H9 (cell line): Measurements from ENCODE around the gene ZNF648. TPM values are rescaled to one million over a fixed set of nuclear protein-coding genes. Genes with fewer than 3 reads are reported as not detected.

Experiments
- DNase-seq: peaks from one replicate; pipeline ENCODE4 v3.0.0-alpha.2; 2017
- H2AFZ ChIP-seq: one replicate; pipeline ENCODE4 v1.6.1; 2013; ENCODE audit warnings: mild to moderate bottlenecking, low read length, control low read depth, moderate library complexity
- H2AK5ac ChIP-seq: 2 replicates; pipeline ENCODE4 v1.6.1; 2013; ENCODE audit warnings: low read length, control low read depth, mixed read lengths; ENCODE audit not compliant: insufficient read length
- H2BK120ac ChIP-seq: one replicate; pipeline ENCODE4 v1.6.1; 2013; ENCODE audit warnings: low read depth, mild to moderate bottlenecking, low read length, control low read depth, inconsistent platforms; ENCODE audit not compliant: poor library complexity, severe bottlenecking
- H2BK12ac ChIP-seq: 2 replicates; pipeline ENCODE4 v1.6.1; 2013; ENCODE audit warnings: low read length, control low read depth, mixed read lengths, low read depth; ENCODE audit not compliant: insufficient read length
- H2BK15ac ChIP-seq: 2 replicates; pipeline ENCODE4 v1.6.1; 2013; ENCODE audit warnings: low read depth, low read length, control low read depth
- H2BK20ac ChIP-seq: one replicate; pipeline ENCODE4 v1.6.1; 2013; ENCODE audit warnings: low read depth, mild to moderate bottlenecking, low read length, control low read depth, inconsistent platforms; ENCODE audit not compliant: poor library complexity, severe bottlenecking
- H2BK5ac ChIP-seq: 2 replicates; pipeline ENCODE4 v1.6.1; 2013; ENCODE audit warnings: low read length, control low read depth, mixed read lengths; ENCODE audit not compliant: insufficient read length
- H3K14ac ChIP-seq: 2 replicates; pipeline ENCODE4 v1.6.1; 2013; ENCODE audit warnings: low read length, control low read depth; ENCODE audit not compliant: insufficient read depth
- H3K18ac ChIP-seq: 2 replicates; pipeline ENCODE4 v1.6.1; 2013; ENCODE audit warnings: low read depth, mild to moderate bottlenecking, mixed read lengths, low read length, control low read depth; ENCODE audit not compliant: insufficient read length
- H3K23ac ChIP-seq: 2 replicates; pipeline ENCODE4 v1.6.1; 2013; ENCODE audit warnings: low read length, control low read depth, mixed read lengths, low read depth; ENCODE audit not compliant: insufficient read length
- H3K23me2 ChIP-seq: 2 replicates; pipeline ENCODE4 v1.6.1; 2013; ENCODE audit warnings: low read depth, mild to moderate bottlenecking, mixed read lengths, low read length, control low read depth; ENCODE audit not compliant: insufficient read length, poor library complexity, severe bottlenecking
- H3K27ac ChIP-seq: 2 replicates; pipeline ENCODE4 v1.5.1; 2013; ENCODE audit warnings: low read length, control low read depth, mixed read lengths, low read depth; ENCODE audit not compliant: insufficient read length
- H3K27me3 ChIP-seq: 2 replicates; pipeline ENCODE4 v1.6.1; 2013; ENCODE audit warnings: low read length, control low read depth, inconsistent platforms; ENCODE audit not compliant: insufficient read depth
- H3K4ac ChIP-seq: 2 replicates; pipeline ENCODE4 v1.6.1; 2013; ENCODE audit warnings: low read depth, mild to moderate bottlenecking, control low read depth, inconsistent platforms, low read length, moderate library complexity
- H3K4me1 ChIP-seq: 2 replicates; pipeline ENCODE4 v1.6.1; 2013; ENCODE audit warnings: low read length, control low read depth, inconsistent platforms; ENCODE audit not compliant: insufficient read depth
- H3K4me2 ChIP-seq: 2 replicates; pipeline ENCODE4 v1.6.1; 2013; ENCODE audit warnings: low read length, control low read depth, mixed read lengths; ENCODE audit not compliant: insufficient read length, insufficient read depth
- H3K56ac ChIP-seq: 2 replicates; pipeline ENCODE4 v1.6.1; 2013; ENCODE audit warnings: low read depth, mild to moderate bottlenecking, mixed read lengths, low read length, control low read depth; ENCODE audit not compliant: insufficient read length
- H3K79me1 ChIP-seq: 2 replicates; pipeline ENCODE4 v1.6.1; 2013; ENCODE audit warnings: low read depth, mild to moderate bottlenecking, moderate library complexity, low read length, control low read depth, inconsistent platforms; ENCODE audit not compliant: insufficient read depth, poor library complexity, severe bottlenecking
- H3K79me2 ChIP-seq: 2 replicates; pipeline ENCODE4 v1.6.1; 2013; ENCODE audit warnings: low read length, control low read depth, inconsistent platforms; ENCODE audit not compliant: insufficient read depth
- H3K9ac ChIP-seq: 2 replicates; pipeline ENCODE4 v1.6.1; 2013; ENCODE audit warnings: low read length, control low read depth, mixed read lengths; ENCODE audit not compliant: insufficient read length; ENCODE audit errors: extremely low read depth
- H3K9me3 ChIP-seq: one replicate; pipeline ENCODE4 v1.6.1; 2013; ENCODE audit warnings: low read depth, low read length, inconsistent platforms; ENCODE audit not compliant: control insufficient read depth
- H3T11ph ChIP-seq: one replicate; pipeline ENCODE4 v1.6.1; 2013; ENCODE audit warnings: mild to moderate bottlenecking, low read length, control low read depth, inconsistent platforms
- H4K20me1 ChIP-seq: one replicate; pipeline ENCODE4 v1.6.1; 2013; ENCODE audit not compliant: control insufficient read depth, insufficient read length, insufficient read depth
- H4K5ac ChIP-seq: 2 replicates; pipeline ENCODE4 v1.6.1; 2013; ENCODE audit warnings: low read depth, mild to moderate bottlenecking, mixed read lengths, low read length, control low read depth; ENCODE audit not compliant: insufficient read length
- H4K8ac ChIP-seq: replicated peaks from 2 replicates; pipeline ENCODE4 v1.6.1; 2013; ENCODE audit warnings: low read length, control low read depth, mixed read lengths, low read depth; ENCODE audit not compliant: insufficient read length
- H4K91ac ChIP-seq: 2 replicates; pipeline ENCODE4 v1.6.1; 2013; ENCODE audit warnings: low read depth, mild to moderate bottlenecking, moderate library complexity, mixed read lengths, low read length, control low read depth; ENCODE audit not compliant: insufficient read length
- H3K27ac Mint-ChIP-seq, 3 experiments: 2 replicates in 2 of 3; 3 replicates in 1 of 3; pipeline ENCODE4 v1.8.0; 2020 to 2021; ENCODE audit warnings: mixed read lengths in 3 of 3, mild to moderate bottlenecking in 1 of 3, moderate library complexity in 1 of 3
- H3K27me3 Mint-ChIP-seq: 2 replicates; pipeline ENCODE4 v1.8.0; 2021; ENCODE audit warnings: low read depth, mild to moderate bottlenecking, moderate library complexity, mixed read lengths
- H3K36me3 Mint-ChIP-seq, 3 experiments: 2 replicates in 2 of 3; 3 replicates in 1 of 3; pipeline ENCODE4 v1.8.0; 2020 to 2021; ENCODE audit warnings: low read depth in 3 of 3, mixed read lengths in 3 of 3; ENCODE audit not compliant: insufficient read depth in 1 of 3
- H3K4me1 Mint-ChIP-seq, 2 experiments: 2 replicates each; pipeline ENCODE4 v1.8.0; 2020; ENCODE audit warnings: mixed read lengths in 2 of 2
- H3K4me3 Mint-ChIP-seq, 2 experiments: 2 replicates in 1 of 2; 3 replicates in 1 of 2; pipeline ENCODE4 v1.8.0; 2020 to 2021; ENCODE audit warnings: mild to moderate bottlenecking in 2 of 2, mixed read lengths in 2 of 2, moderate library complexity in 1 of 2
- H3K9me3 Mint-ChIP-seq, 2 experiments: 2 replicates in 1 of 2; 3 replicates in 1 of 2; pipeline ENCODE4 v1.8.0; 2020; ENCODE audit warnings: mild to moderate bottlenecking in 2 of 2, mixed read lengths in 2 of 2, moderate library complexity in 1 of 2
- WGBS: extraction: QIAGEN DNeasy Blood & Tissue Kit; methylation state at CpG from one replicate; pipeline ENCODE4 v1.1.7; 2013; ENCODE audit warnings: missing lambda C conversion rate, low lambda C conversion rate, mixed read lengths; ENCODE audit not compliant: insufficient read length; ENCODE audit errors: extremely low coverage; 5-methylcytosine and 5-hydroxymethylcytosine counted together
- total RNA-seq: library from RNA; stranded (reverse); gene quantifications from 2 replicates; pipeline ENCODE4 v1.2.1, GENCODE V29; 2021
- TF ChIP-seq, protein P1 (sequence below): fragments of 200-600 bp; sonication (generic); conservative IDR thresholded peaks from 3 replicates; pipeline ENCODE4 v1.8.0; 2021; ENCODE audit warnings: antibody characterized with exemption, mild to moderate bottlenecking

ZNF648 gene
- total RNA-seq, 1 experiment from 2014 or later = 1.4 TPM

DNA sequence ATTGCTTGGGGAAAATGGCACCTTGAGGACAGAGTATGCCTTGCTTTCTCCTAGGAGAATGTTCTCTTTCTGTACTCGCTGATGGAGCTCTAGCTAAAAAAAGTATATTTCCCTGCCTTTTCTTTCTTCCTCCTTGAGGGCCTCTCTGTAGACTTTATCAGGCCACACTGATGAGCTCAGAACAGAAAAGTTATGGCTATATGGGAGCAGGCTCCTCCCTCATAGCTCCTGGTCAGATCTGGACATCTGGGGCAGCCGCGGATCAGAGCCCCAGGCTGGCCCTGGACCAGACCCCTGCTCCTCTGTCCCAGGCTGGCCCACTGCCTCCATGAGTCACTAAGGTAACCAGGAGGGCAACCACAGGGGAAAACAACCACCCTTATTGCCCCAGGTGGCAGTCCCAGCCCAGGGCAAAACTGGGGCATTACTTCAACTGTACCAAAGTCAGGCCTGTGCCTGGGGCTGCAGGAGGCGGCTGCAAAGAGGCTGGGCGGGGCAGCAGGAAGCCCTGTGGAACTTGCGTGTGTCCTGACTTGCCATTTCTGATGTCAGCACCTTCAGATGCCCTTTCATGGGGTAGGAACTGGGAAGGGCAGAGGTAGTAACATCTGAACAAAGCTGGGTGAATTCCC, 26.3 kb upstream of the ZNF648 start:
- H3K27ac Mint-ChIP-seq = no peak overlapping the region
- TF ChIP-seq, protein P1, sequence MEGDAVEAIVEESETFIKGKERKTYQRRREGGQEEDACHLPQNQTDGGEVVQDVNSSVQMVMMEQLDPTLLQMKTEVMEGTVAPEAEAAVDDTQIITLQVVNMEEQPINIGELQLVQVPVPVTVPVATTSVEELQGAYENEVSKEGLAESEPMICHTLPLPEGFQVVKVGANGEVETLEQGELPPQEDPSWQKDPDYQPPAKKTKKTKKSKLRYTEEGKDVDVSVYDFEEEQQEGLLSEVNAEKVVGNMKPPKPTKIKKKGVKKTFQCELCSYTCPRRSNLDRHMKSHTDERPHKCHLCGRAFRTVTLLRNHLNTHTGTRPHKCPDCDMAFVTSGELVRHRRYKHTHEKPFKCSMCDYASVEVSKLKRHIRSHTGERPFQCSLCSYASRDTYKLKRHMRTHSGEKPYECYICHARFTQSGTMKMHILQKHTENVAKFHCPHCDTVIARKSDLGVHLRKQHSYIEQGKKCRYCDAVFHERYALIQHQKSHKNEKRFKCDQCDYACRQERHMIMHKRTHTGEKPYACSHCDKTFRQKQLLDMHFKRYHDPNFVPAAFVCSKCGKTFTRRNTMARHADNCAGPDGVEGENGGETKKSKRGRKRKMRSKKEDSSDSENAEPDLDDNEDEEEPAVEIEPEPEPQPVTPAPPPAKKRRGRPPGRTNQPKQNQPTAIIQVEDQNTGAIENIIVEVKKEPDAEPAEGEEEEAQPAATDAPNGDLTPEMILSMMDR = no peak
- H2BK15ac ChIP-seq = no peak overlapping the region
- H3K4ac ChIP-seq = no peak overlapping the region
- H3K9ac ChIP-seq = no peak overlapping the region
- no peaks in the 10 kb centered on the region for H3K9me3 ChIP-seq
- H3K14ac ChIP-seq = no peak overlapping the region
- no peak overlapping the region for H3K4me3 Mint-ChIP-seq
- H3K18ac ChIP-seq = no peak overlapping the region
- H3K4me2 ChIP-seq = no peak overlapping the region
- no peaks in the 10 kb centered on the region for H3K27me3 ChIP-seq
- no peaks in the 10 kb centered on the region for H3K79me2 ChIP-seq
- no peak overlapping the region for H2AFZ ChIP-seq
- no peak overlapping the region for H4K5ac ChIP-seq
- no peak overlapping the region for H4K91ac ChIP-seq
- H2BK12ac ChIP-seq = no peak overlapping the region
- no peaks in the 10 kb centered on the region for H3K36me3 Mint-ChIP-seq
- H4K20me1 ChIP-seq = no peaks in the 10 kb centered on the region
- peaks cover 15% of the 10 kb centered on the region in 2 experiments for H3K4me1 Mint-ChIP-seq
- DNase-seq = no peak
- H4K8ac ChIP-seq = no peak overlapping the region
- no peaks in the 10 kb centered on the region for H3K23me2 ChIP-seq
- H3K27ac ChIP-seq = no peak overlapping the region
- no CpG with 5 or more reads among the region's 6 CpGs for WGBS
- no peak overlapping the region for H2BK5ac ChIP-seq
- H3K9me3 Mint-ChIP-seq = no peaks in the 10 kb centered on the region
- H3K27me3 Mint-ChIP-seq = peaks cover 3% of the 10 kb centered on the region; the same call in 1 of the 2 replicates
- H3K4me1 ChIP-seq = no peaks in the 10 kb centered on the region
- H3K79me1 ChIP-seq = no peaks in the 10 kb centered on the region
- no peak overlapping the region for H3K56ac ChIP-seq
- no peak overlapping the region for H2BK20ac ChIP-seq
- H2AK5ac ChIP-seq = no peak overlapping the region
- no peak overlapping the region for H2BK120ac ChIP-seq
- no peak overlapping the region for H3T11ph ChIP-seq
- no peak overlapping the region for H3K23ac ChIP-seq
